ENCODE results near the gene ZMYND8.

DNA sequence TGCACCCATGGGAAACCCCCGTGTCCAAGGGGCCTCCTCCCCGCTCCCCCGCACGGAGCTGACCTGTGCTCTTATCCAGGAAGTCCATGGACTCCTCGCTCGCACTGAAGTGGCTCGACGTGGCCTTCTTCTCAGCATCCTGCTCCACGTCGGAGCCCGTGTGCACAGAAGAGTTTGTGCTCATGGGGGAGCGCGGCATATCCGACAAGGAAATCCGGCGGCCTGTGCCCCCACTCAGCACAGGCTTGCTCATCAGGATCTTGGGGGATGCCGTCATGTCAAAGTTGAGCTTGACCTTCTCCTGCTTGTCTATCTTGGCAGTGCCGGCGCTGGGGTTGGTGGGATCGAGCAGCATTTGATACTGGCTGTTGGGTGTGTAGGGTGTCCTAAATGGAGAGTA, 80.2 kb downstream of the ZMYND8 start:
- no peak for TF ChIP-seq TARDBP (IDR thresholded peaks at IDR 0.05)
- TF ChIP-seq FOXM1 (IDR thresholded peaks at IDR 0.05; ENCODE audit: borderline replicate concordance) = no peak
